ENCODE data around the gene COL27A1.

COL27A1 gene

DNA sequence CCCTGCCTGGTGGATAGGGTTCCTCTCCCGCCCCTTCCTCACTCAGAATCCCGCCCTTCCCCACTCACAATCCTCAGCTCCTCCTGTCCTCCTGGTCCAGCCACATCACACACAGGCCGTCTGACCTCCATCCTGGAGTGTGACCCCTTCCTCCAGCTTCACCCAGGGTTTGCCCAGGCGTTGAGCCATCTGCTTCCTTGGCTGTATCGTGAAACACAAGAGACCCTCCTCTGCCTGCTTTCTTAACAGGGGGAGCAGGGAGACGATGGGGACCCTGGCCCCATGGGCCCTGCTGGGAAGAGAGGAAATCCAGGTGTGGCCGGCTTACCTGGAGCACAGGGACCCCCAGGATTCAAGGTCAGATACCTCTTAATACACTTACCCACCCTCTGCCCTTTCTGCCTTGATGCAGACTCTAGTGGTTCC is 135.2 kb downstream of the COL27A1 start:
- DNase-seq = no peak

DNA sequence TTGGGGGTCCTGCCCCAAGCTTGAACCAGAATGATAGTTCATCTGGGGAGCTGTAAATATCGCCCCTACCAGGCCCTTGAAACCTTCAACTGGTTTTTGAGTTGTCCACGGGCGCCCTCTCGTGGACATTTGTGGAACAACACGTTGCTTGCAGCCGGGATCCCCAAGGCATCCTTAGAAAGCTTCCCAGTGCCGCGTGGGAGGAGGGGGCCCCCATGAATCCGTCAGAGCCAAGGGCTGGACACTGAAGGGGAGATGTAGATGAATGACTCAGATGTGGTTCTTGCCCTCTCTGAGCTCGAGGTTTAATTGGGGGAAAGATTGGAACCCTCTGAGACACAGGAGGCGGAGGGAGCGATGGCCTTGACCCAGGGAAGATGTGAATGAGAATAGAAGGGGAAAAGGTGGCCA is 135.7 kb downstream of the COL27A1 start:
- peak; percentile 12 for DNase-seq

DNA sequence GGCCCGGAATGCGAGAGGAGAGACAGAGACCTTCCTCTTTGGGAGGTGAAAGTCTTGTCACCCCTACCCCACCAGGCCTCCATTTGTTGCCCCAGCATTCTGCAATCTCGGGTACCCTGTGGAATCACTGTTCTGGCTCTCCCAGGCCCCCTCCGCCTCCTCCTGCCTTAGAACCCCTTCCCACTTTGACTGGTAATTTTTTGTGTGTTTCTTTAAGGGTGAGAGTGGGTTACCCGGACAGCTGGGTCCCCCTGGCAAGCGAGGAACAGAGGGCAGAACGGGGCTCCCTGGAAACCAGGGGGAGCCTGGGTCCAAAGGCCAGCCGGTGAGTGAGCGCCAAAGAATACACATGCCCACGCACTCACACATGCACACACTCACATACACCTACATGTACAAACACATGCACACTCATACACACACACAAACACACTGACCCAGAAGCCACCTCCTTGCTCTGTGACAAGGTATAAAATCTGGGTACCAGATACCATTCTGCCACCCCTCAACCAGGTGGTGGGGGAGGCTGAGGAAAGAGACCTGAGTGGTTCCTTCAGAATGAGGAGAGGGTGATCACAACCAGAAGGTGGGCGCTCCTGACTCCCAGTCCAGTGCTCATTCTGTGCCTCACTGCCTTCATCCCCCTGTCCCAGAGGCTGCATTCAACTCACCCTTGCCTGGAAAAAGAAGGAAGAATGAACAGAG is 136.7 kb downstream of the COL27A1 start:
- no peak for DNase-seq

DNA sequence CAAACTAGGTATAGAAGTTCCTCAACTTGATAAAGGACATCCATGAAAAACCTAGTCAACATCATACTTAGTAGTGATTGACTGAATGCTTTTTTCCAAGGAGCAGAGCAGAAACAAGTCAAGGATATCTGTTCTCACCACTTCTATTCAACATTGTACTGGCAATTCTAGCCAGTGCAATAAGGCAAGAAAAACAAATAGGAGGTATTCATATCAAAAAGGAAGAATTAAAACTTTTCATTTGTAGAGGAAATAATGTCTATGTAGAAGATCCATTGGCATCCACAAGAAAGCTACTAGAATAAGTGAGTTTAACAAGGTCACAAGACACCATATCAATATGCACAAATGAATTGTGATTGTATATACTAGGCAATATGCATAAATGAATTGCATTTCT is 139.3 kb downstream of the COL27A1 start:
- no peak for DNase-seq

DNA sequence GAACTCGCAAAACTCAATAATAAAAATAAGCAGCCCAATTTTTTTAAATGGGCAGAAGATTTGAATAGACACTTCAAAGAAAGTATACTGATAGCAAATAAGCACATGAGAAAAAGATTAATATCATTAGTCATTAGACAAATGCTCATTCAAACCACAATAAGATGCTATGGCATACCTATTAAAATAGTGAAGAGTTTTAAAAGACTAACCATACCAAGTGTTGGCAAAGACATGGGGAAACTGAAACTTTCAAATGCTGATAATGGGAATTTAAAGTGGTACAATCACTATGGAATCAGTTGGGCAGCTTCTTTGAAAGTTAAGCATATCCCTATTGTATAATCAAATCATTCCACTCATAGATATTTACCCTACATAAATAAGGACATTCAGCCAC is 141.0 kb downstream of the COL27A1 start:
- no peak for DNase-seq

DNA sequence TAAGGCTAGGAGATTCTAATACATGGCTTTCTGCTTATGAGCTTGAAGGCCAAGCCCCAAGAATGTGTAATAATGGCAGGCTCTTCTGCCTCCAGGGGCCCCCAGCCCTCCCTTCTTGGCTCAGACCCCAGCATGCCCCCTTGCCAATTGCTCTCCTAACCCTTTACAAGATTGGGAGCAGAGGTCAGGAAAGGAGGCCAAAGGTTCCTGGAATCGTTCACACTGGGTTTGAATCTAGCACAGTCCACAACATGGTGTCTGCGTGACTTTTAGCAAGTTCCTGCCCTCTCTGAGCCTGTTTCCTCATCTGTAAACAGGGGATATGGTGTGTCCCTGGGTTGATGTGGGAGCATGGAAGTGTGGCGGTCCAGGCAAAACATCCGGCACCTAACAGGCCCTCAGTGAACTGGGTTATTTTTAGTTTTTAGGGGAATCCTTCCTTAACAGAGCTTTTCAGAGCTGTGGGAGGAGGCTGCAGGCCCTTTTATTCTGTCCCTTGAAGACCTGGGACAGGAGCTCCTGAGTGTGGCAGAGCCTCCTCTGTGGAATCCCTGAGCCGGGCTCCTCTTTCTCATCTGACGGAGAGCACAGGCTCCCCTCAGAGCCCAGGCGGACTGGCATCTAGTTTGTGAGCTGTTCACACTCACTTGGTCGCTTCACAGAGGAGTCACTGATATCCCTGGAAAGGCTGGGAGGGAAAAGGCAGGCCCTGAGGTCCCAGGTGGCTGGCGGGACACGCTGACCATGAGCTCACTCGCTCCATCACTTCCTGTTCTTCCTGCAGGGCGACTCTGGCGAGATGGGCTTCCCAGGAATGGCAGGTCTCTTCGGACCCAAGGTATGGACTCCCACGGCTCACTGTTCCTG is 144.2 kb downstream of the COL27A1 start:
- no peak for DNase-seq

DNA sequence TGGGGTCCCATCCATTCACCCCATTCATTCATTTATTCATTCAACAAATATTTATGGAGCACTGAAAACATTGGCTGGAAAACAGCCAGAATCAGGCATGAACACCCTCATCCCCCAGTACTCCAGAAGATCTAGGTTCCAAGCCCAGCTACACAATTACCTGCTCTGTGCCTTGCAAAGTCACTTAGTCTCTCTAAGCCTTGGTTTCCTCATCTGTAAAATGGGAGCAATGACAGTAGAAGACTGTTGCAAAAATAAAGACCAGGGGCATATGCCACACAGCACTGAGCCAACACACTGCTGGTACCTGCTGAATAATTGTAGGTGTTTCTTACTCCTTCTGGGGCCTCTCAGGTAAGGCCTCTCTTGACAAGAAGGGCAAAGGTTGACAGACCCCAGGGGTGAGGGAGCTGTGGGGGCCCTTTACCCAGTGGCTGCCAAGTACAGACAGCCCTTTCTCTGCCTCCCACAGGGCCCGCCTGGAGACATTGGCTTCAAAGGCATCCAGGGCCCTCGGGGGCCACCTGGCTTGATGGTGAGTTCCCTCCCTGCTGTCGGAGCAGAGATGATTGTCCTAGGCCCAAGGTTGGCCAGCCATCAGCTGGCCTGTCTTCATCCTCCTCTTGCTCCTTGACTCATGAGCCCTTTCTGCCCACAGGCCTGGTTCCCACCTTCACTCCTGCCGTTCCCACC is 145.0 kb downstream of the COL27A1 start:
- DNase-seq = no peak

DNA sequence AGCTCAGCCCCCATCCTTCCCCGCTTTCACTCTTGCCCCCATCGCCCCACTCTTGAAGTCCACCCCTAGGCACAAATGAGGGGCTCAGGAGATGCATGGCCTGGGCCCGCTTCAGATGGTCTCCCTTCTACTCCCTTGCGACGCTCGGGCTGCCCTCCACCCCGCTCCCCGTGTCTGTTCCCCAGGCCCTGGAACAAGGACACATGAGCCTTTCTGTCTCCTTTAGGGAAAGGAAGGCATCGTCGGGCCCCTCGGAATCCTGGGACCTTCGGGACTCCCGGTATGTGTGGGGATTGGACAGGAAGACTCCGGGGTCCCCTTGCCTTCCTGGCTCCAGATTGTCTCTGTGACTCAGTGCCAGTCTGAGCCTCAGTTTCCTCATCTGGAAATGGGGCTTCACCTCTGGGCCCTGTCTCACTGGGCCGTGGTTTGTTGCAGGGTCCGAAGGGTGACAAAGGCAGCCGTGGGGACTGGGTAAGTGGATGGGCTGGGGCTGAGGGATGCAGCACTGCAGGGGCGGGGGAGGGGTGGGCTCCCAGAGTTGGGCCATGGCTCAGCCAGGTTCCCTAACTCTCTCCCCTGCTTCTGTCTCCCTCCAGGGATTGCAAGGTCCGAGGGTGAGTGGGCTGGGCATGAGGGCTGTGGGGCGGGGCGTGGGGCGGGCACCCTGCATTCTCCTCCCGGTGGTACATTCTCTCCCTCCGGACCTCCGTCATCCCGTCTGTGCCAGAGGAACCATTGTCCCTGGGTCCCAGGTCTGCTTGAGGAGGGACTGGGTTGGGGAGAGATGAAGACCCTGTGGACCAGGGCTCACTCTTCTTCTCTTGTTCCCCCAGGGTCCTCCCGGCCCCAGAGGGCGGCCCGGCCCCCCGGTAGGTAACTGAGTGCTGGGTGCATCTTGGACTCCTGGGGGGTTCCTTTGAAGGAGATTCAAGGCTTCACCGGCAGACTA is 145.8 kb downstream of the COL27A1 start:
- DNase-seq = no peak

DNA sequence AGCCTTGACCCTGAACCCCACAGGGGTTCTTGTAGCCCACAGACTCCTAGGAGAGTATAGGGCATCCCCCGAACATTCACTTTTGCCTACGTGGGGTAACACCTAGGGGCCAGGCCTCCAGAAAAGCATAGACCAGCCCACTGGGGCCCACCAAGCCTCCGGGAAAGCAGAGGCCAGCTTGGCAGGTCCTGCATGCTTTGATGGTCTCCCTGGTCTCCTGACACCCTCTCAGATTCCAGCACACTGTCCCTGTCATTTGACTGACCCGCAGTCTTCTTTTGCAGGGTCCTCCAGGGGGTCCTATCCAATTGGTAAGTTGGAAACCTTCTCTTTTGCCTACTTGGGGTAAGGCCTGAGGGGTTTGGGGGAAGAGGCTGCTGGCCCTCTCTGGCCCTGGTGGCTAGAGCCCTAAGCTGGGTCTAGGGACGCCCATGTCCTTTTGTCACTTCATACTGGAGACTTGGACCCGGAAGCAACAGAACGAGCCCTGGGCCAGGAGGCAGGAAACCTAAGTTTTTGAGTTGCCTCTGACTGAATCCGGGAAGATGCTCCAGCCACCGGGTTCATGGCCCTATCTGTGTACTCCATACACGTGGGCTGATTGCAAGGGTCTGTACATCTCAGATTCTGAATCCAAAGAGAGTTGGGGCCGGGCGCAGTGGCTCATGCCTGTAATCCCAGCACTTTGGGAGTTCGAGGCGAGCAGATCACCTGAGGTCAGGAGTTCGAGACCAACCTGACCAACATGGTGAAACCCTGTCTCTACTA is 146.6 kb downstream of the COL27A1 start:
- DNase-seq = no peak

DNA sequence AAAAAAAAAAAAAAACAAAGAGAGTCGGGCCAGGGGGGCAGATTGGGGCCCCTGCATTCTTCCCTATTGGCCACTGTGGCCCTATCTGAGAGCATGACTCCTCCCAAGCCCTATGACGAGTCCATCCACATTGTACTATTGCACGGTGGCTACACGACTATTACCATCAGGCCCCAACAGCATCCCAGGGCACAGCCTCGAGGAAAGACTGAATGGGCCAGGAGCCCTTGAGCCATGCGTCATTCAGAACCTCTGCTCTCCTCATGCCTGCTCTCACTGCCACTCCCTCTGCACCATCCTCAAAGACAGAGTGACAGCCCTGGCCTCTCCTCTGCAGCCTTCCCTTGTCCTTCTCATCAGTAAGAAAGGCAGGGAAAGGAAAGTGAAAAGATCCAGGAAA is 147.4 kb downstream of the COL27A1 start:
- DNase-seq = no peak

DNA sequence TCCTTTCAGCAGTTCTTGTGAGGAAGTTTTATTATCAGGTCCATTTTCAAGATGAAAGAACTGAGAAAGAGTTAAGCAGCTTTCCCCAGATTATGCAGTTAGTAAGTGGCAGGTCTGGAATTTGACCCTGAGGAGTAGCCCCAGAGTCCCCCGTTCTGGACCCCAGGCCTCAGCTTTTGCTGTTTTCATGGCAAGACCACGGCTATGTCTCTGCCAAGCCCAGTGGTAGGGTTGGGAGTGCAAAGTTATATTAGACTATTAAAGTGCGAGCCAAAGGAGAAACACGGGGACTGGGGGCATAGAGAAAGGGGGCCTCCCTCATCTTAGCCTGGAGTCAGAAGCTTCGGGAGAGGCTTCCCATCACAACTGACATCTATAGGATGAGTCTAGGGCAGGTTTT is 148.2 kb downstream of the COL27A1 start:
- no peak for DNase-seq

DNA sequence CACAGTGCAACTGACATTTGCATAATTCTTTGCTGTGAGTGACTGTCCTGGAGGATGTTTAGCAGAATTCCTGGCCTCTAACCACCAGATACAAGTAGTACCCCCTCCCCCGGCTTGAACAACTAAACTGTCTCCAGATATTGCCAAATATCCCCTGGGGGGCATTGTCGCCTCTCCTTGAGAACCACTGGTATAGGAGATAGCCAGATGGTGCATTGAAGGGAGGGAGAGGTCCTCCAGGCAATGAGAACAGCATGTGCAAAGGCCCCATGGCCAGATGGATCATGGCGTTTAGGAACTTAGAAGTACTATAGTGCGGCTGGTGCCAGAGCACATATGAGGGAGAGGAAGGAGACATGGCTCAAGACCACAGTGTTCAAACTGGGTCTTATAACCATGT is 148.6 kb downstream of the COL27A1 start:
- DNase-seq = no peak

DNA sequence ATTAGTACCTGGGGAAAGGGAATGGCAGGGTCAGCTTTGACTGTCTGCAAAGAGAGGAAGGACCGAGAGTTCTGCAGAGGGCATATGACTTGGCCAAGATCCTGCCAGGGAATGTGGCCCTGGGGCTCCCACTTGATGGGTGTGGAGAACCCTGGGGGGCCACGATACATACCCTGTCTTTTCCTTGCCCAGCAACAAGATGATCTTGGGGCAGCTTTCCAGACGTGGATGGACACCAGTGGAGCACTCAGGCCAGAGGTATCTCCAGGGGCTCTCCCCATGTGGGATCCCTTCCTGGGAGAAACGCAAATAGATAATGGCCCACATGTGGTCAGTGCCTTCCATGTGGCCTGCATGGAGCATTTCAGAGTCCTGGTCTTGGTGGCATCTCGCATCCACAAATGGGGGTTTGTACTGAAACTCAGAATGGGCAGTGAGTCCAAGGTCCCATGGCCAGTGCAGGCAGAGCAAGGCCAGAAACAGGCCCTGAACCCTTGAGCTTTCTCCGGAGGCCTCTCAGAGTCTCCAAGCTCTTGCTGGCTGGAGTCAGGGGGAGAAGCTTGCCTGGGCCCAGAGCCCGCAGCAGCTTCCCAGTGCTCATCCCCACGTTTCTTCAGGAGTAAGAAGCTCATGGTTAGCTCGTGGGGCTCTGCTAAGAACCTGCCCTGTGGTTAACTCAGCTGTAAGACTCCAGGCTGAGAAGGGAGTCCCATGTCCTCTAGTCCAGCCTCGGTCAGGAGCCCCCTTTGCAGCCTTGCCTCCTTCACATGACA is 149.3 kb downstream of the COL27A1 start:
- no peak for DNase-seq

DNA sequence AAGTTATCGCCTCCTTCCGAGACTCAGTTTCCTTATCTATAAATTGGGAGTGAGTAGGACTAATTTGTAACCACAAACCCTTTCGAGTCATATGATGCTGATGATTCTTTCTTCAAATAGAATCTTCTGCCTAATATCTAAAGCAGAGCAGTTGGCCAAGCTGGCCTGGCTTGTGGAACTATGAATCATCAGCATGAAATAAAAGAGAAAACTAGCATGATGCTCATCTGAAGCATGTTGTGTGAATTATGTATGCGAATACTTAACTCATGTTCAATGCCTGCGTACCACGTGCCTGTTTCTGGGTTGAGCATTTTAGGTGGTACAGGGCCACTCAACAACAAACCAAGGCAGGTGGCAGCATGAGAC is 152.5 kb downstream of the COL27A1 start:
- no peak for DNase-seq

DNA sequence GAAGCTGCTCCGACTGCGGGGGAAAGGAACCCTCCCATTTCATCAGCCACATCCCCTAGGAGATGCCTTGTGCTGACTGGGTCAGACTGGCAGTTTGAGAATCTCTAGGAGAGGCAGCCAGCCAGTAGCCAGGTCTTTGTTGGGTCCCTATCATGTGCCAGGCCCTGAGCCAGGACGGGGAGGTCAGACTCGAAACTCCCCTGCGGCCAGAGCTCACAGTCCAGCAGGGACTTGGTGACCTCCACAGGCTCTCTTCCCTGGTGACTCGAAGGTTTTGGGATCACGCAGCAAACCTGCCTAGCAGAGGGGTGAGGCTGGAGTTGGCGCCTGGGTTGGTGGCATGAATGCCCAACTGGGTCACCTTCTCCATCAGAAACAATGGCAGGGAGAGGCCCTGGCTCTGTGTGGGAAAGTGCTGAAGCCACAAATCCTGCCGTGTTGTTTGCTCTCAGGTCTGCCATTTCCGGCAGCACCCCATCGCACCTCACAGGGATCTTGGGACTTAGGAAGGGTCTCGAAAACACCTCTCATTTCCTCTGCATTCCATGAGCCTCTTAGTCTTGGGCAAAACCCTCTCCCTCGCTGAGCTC is 153.1 kb downstream of the COL27A1 start:
- no peak for DNase-seq

DNA sequence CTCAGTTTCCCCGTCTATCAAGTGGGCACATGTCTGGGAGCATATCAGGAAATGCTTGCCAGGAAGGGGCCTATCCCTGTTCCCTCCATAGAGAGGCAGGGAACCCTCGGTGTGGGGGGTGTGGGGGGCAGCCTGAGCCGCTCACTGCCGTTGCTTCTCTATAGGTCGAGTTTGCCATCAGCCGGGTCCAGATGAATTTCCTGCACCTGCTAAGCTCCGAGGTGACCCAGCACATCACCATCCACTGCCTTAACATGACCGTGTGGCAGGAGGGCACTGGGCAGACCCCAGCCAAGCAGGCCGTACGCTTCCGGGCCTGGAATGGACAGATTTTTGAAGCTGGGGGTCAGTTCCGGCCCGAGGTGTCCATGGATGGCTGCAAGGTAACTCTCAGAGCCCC is 153.8 kb downstream of the COL27A1 start:
- no peak for DNase-seq

DNA sequence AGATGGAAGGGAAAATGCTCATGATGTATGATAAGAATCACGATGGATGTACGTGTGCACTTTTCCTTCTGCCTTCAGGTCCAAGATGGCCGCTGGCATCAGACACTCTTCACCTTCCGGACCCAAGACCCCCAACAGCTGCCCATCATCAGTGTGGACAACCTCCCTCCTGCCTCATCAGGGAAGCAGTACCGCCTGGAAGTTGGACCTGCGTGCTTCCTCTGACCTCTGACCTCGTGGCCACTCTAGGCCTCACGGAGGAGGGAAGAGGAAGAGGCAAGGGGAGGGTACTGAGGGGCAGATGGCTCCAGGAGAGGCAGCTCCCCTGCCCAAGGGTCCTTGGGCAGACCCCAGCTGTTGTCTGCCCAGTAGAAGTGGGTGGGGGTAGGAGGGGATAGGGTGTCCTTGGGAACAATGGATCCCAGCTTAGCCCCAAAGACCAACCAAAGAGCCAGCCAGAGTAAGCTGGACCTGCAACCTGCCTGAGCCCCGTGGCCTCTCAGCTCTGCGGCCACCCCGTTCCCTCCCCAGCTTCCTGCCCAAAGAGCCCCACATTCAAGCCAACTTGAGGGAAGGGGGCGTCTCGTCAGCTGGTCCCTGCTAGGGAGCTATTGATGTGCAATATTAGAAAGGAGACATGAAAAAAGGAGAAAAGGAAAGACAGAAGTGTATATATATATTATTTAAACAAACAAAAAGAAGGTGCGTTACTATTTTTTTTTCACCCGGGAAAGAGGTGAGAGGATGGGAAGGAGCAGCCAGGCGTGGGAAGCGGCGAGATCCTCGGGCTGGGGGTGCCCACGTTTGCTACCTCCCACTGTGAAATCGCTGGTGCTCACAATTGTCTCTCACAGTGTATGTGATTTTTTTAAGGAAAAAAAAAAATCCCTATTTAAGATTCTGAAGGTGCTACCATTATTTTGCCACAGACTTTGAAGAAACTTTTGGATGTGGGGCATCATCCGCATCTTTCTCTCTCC is 155.4 kb downstream of the COL27A1 start:
- no peak for DNase-seq

DNA sequence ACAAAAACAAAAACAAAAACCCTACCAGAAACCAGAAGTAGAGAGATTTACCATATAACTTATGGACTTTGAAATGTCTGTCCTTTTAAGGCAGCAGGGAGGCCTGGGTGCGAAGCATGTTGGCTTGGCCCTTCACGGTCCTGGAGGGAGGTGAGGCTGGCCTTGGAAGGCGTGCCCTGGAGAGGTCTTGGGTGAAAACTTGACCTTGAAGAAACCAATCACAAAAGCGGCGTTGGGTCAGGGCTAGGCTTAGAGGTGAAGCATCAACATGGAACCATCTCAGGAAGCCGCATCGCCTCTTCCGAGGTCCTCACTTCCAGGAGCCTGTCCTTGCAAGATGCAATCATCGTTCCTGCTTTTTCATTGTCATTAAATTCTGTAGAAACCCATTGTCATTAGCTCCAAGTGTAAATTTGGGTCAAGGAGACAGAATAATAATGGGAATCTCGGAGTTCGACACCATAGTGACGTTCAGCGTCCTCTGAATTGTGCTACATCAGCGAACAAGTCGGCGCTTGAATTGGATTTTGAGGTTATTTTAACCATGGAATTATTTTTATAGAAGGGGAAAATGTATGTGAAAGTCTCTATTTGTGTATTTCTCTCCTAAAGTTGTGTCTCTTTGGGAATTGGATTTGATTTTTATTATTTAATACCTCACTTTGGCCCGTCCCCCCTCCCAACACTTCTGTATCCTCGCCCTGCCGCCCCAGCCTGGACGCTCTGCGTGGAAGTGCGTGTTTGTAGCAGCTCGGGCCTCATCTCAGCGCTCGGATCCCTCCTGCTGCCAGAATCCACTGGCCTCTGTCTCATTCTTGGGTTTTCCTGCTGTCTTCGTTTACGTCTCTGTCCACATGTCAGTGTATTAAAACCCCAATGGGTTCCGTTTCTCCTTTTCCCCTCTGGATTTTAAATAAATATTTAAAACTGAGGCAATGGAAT is 156.5 kb downstream of the COL27A1 start:
- DNase-seq = no peak
